HL-60 (cell line): ENCODE measurements around the gene SOCS4.

Experiments
- DNase-seq, 2 experiments: peaks; one replicate each; pipeline ENCODE4 v3.0.0-alpha.2; 2010 to 2020; ENCODE audit warnings: low read depth in 1 of 2, low spot score in 1 of 2
- H3K27ac ChIP-seq: fragments of 250-450 bp; sonication (Bioruptor Pico); replicated peaks from 2 replicates; pipeline ENCODE4 v1.5.1; 2020; ENCODE audit warnings: mild to moderate bottlenecking, moderate library complexity
- H3K27me3 ChIP-seq: fragments of 250-450 bp; sonication (Bioruptor Pico); 2 replicates; pipeline ENCODE4 v1.5.1; 2021; ENCODE audit warnings: mild to moderate bottlenecking, moderate library complexity; ENCODE audit not compliant: insufficient read depth, poor library complexity, severe bottlenecking
- H3K4me3 ChIP-seq: replicated peaks from 2 replicates; pipeline ENCODE4 v1.5.1; 2011; ENCODE audit warnings: mild to moderate bottlenecking, control low read depth, low read length; ENCODE audit not compliant: insufficient read depth
- CTCF ChIP-seq: IDR thresholded peaks from one replicate; pipeline ENCODE4 v1.5.1; 2011; ENCODE audit warnings: low read length, control low read depth, inconsistent platforms; ENCODE audit not compliant: insufficient read depth
- GABPA ChIP-seq: IDR thresholded peaks from 2 replicates; pipeline ENCODE4 v1.6.1; 2012; ENCODE audit warnings: low read depth
- POLR2AphosphoS5 ChIP-seq: IDR thresholded peaks from 2 replicates; pipeline ENCODE4 v1.6.1; 2012; ENCODE audit warnings: low read depth
- SPI1 ChIP-seq: IDR thresholded peaks from 2 replicates; pipeline ENCODE4 v1.6.1; 2012; ENCODE audit warnings: low read depth, mild to moderate bottlenecking, borderline replicate concordance
- TF ChIP-seq, protein P1 (sequence below): IDR thresholded peaks from 2 replicates; pipeline ENCODE4 v1.6.1; 2012; ENCODE audit warnings: low read depth; ENCODE audit not compliant: insufficient replicate concordance

SOCS4 gene

DNA sequence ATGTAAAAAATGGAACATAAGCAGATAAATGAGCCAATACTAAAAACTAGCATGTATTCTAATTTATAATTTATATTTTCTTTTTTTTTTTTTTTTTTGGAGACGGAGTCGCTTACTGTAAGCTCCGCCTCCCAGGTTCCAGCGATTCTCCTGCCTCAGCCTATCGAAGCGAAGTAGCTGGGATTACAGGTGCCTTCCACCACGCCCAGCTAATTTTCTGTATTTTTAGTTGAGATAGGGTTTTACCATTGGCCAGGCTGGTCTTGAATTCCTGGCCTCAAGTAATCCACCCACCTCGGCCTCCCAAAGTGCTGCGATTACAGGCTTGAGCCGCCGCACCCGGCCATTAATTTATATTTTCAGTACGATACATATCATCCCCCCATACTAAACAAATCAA, 27.1 kb downstream of the SOCS4 start:
- no peak for DNase-seq
- Histone ChIP-seq H3K4me3 (no peak overlapping the region), H3K27ac (no peak overlapping the region), H3K27me3 (no peaks in the 10 kb centered on the region)
- TF ChIP-seq CTCF = no peak
- no peak for TF ChIP-seq SPI1
- no peak for TF ChIP-seq POLR2AphosphoS5
- TF ChIP-seq GABPA = no peak
- TF ChIP-seq, protein P1, sequence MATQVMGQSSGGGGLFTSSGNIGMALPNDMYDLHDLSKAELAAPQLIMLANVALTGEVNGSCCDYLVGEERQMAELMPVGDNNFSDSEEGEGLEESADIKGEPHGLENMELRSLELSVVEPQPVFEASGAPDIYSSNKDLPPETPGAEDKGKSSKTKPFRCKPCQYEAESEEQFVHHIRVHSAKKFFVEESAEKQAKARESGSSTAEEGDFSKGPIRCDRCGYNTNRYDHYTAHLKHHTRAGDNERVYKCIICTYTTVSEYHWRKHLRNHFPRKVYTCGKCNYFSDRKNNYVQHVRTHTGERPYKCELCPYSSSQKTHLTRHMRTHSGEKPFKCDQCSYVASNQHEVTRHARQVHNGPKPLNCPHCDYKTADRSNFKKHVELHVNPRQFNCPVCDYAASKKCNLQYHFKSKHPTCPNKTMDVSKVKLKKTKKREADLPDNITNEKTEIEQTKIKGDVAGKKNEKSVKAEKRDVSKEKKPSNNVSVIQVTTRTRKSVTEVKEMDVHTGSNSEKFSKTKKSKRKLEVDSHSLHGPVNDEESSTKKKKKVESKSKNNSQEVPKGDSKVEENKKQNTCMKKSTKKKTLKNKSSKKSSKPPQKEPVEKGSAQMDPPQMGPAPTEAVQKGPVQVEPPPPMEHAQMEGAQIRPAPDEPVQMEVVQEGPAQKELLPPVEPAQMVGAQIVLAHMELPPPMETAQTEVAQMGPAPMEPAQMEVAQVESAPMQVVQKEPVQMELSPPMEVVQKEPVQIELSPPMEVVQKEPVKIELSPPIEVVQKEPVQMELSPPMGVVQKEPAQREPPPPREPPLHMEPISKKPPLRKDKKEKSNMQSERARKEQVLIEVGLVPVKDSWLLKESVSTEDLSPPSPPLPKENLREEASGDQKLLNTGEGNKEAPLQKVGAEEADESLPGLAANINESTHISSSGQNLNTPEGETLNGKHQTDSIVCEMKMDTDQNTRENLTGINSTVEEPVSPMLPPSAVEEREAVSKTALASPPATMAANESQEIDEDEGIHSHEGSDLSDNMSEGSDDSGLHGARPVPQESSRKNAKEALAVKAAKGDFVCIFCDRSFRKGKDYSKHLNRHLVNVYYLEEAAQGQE = no peak

DNA sequence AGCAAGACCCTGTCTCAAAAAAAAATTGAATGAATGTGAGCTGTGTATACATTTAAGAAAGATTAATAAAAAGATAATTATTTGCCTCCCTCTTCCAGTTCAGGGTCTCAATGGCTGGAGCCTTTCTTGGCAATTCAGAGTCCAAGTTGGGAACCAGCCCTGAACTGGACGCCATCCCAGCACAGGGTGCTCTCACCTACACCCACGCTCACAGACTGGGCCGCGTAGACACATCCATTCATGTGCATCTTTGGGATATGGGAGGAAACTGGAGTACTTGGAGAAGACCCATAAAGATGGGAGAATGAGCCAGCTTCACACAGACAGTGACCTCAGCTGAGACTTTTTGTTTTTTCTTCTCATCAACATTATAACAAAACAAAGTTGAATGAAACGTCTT, 30.9 kb downstream of the SOCS4 start:
- no peak overlapping the region for H3K27ac ChIP-seq
- H3K27me3 ChIP-seq = no peaks in the 10 kb centered on the region
- TF ChIP-seq, protein P1 = no peak
- TF ChIP-seq GABPA (no peak), SPI1 (no peak), CTCF (no peak), POLR2AphosphoS5 (no peak)
- DNase-seq = no peak
- no peak overlapping the region for H3K4me3 ChIP-seq

DNA sequence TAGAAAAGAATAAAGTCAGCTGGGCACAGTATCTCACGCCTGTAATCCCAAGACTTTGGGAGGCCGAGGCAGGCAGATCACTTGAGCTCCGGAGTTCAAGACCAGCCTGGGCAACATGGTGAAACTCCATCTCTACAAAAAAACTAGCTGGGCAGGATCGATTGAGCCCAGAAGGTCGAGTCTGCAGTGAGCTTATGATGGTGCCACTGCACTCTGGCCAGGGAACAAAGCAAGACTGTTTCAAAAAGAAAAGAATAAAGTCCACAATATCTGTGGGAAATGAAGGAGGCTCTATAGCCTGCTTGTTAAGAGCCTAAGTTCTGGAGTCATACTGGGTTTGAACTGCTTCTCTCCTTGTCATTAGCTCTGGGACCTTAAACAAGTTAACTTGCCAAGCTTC, 32.3 kb downstream of the SOCS4 start:
- TF ChIP-seq POLR2AphosphoS5 (no peak), SPI1 (no peak), GABPA (no peak), CTCF (no peak)
- TF ChIP-seq, protein P1 = no peak
- DNase-seq = no peak
- Histone ChIP-seq H3K27me3 (no peaks in the 10 kb centered on the region), H3K27ac (no peak overlapping the region), H3K4me3 (no peak overlapping the region)
